HG02798 (cell line): Measurements from ENCODE around the gene ZC3H10.
"Not testable (repeated sequence)": the region's sequence is repeated elsewhere in the genome, so short reads cannot be mapped to it uniquely, and the experiment has no call there.

Experiments
- ATAC-seq: cut with Tn5 transposase; IDR thresholded peaks from one replicate; pipeline ENCODE4 v1.9.1; 2021; ENCODE audit warnings: mild to moderate bottlenecking; ENCODE audit not compliant: unreplicated experiment, poor library complexity

ZC3H10 gene

GRCh38 chr12:56117778-56118687 lies at the start of gene ZC3H10:
Gene ZC3H10 (plus strand): TSS chr12:56118266. CDS start chr12:56120563, 2,297 bp downstream.
- peak; percentile 83 for ATAC-seq

- no peak for ATAC-seq
Observed at GRCh38 chr12:56071648-56072047, 46.4 kb upstream of the ZC3H10 start.

- ATAC-seq, result no peak
Observed at GRCh38 chr12:56074396-56074795, 43.7 kb upstream of the ZC3H10 start.

GRCh38 chr12:56077966-56078365 lies 40.1 kb upstream of the ZC3H10 start:
- ATAC-seq, result not testable (repeated sequence)

GRCh38 chr12:56078427-56078826 lies 39.6 kb upstream of the ZC3H10 start:
- no peak for ATAC-seq

GRCh38 chr12:56078931-56079722 lies 38.9 kb upstream of the ZC3H10 start:
- ATAC-seq, result peak; percentile 64

GRCh38 chr12:56079723-56080555 lies 38.1 kb upstream of the ZC3H10 start, which contains the start of gene ERBB3:
Gene ERBB3 (plus strand): TSS chr12:56080165. CDS start chr12:56080301, 136 bp downstream.
- peak; percentile 26 for ATAC-seq

- no peak for ATAC-seq
Observed at GRCh38 chr12:56080556-56081138, 37.4 kb upstream of the ZC3H10 start.

- ATAC-seq, result no peak
Observed at GRCh38 chr12:56081393-56082347, 36.4 kb upstream of the ZC3H10 start.

- ATAC-seq, result no peak
Observed at GRCh38 chr12:56082382-56082781, 35.7 kb upstream of the ZC3H10 start.

- no peak for ATAC-seq
Observed at GRCh38 chr12:56082967-56083366, 35.1 kb upstream of the ZC3H10 start.

GRCh38 chr12:56084958-56085543 lies 33.0 kb upstream of the ZC3H10 start:
- ATAC-seq, result no peak

GRCh38 chr12:56086096-56086495 lies 32.0 kb upstream of the ZC3H10 start:
- ATAC-seq, result no peak

GRCh38 chr12:56086608-56087007 lies 31.5 kb upstream of the ZC3H10 start:
- ATAC-seq, result no peak

- ATAC-seq, result no peak
Observed at GRCh38 chr12:56087220-56087619, 30.8 kb upstream of the ZC3H10 start.

GRCh38 chr12:56097738-56098137 lies 20.3 kb upstream of the ZC3H10 start:
- no peak for ATAC-seq

- no peak for ATAC-seq
Observed at GRCh38 chr12:56098592-56098991, 19.5 kb upstream of the ZC3H10 start.

GRCh38 chr12:56099787-56100186 lies 18.3 kb upstream of the ZC3H10 start:
- ATAC-seq, result no peak
